ENCODE results near the gene HMGN4. TPM values are rescaled to one million over a fixed set of nuclear protein-coding genes. Genes with fewer than 3 reads are reported as not detected.
A peak's percentile ranks its signal among the peaks of the same experiment; 100 is the strongest.

HMGN4 gene
- total and polyA plus RNA-seq, 9 of the 15 experiments (the other 6 are each of a cell fraction or from before 2014, with no cell fraction given): 35.4 to 134 (median 94.1) TPM

- TF ChIP-seq THRA (IDR thresholded peaks at IDR 0.05) (no peak), MCM3 (IDR thresholded peaks at IDR 0.05) (no peak), ILK (tag; IDR thresholded peaks at IDR 0.05; ENCODE audit: borderline replicate concordance, low read depth) (no peak), PHB (CRISPR knock-in tag; IDR thresholded peaks at IDR 0.05) (no peak), HSF4 (CRISPR knock-in tag; IDR thresholded peaks at IDR 0.05; ENCODE audit: borderline replicate concordance) (no peak), ZNF184 (CRISPR knock-in tag; IDR thresholded peaks at IDR 0.05) (no peak), MAFK (IDR thresholded peaks at IDR 0.05; ENCODE audit: low read length) (no peak), BRF1 (IDR thresholded peaks at IDR 0.05; ENCODE audit: borderline replicate concordance, extremely low read depth, insufficient read length) (no peak), ZNF707 (CRISPR knock-in tag; conservative IDR thresholded peaks at IDR 0.05) (no peak), CTCFL (IDR thresholded peaks at IDR 0.05; ENCODE audit: borderline replicate concordance, insufficient read depth, low read depth, low read length, poor library complexity, severe bottlenecking) (peak; percentile 97), JUNB (CRISPR knock-in tag; conservative IDR thresholded peaks at IDR 0.05) (no peak)
- TF ChIP-seq, protein P1, sequence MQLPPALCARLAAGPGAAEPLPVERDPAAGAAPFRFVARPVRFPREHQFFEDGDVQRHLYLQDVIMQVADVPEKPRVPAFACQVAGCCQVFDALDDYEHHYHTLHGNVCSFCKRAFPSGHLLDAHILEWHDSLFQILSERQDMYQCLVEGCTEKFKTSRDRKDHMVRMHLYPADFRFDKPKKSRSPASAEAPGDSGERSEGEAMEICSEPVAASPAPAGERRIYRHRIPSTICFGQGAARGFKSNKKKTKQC (CRISPR knock-in tag; IDR thresholded peaks at IDR 0.05): peak; percentile 98
- TF ChIP-seq, protein P2, sequence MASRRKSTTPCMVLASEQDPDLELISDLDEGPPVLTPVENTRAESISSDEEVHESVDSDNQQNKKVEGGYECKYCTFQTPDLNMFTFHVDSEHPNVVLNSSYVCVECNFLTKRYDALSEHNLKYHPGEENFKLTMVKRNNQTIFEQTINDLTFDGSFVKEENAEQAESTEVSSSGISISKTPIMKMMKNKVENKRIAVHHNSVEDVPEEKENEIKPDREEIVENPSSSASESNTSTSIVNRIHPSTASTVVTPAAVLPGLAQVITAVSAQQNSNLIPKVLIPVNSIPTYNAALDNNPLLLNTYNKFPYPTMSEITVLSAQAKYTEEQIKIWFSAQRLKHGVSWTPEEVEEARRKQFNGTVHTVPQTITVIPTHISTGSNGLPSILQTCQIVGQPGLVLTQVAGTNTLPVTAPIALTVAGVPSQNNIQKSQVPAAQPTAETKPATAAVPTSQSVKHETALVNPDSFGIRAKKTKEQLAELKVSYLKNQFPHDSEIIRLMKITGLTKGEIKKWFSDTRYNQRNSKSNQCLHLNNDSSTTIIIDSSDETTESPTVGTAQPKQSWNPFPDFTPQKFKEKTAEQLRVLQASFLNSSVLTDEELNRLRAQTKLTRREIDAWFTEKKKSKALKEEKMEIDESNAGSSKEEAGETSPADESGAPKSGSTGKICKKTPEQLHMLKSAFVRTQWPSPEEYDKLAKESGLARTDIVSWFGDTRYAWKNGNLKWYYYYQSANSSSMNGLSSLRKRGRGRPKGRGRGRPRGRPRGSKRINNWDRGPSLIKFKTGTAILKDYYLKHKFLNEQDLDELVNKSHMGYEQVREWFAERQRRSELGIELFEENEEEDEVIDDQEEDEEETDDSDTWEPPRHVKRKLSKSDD (conservative IDR thresholded peaks at IDR 0.05; ENCODE audit: low read length): no peak
- TF ChIP-seq, protein P3, sequence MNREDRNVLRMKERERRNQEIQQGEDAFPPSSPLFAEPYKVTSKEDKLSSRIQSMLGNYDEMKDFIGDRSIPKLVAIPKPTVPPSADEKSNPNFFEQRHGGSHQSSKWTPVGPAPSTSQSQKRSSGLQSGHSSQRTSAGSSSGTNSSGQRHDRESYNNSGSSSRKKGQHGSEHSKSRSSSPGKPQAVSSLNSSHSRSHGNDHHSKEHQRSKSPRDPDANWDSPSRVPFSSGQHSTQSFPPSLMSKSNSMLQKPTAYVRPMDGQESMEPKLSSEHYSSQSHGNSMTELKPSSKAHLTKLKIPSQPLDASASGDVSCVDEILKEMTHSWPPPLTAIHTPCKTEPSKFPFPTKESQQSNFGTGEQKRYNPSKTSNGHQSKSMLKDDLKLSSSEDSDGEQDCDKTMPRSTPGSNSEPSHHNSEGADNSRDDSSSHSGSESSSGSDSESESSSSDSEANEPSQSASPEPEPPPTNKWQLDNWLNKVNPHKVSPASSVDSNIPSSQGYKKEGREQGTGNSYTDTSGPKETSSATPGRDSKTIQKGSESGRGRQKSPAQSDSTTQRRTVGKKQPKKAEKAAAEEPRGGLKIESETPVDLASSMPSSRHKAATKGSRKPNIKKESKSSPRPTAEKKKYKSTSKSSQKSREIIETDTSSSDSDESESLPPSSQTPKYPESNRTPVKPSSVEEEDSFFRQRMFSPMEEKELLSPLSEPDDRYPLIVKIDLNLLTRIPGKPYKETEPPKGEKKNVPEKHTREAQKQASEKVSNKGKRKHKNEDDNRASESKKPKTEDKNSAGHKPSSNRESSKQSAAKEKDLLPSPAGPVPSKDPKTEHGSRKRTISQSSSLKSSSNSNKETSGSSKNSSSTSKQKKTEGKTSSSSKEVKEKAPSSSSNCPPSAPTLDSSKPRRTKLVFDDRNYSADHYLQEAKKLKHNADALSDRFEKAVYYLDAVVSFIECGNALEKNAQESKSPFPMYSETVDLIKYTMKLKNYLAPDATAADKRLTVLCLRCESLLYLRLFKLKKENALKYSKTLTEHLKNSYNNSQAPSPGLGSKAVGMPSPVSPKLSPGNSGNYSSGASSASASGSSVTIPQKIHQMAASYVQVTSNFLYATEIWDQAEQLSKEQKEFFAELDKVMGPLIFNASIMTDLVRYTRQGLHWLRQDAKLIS (CRISPR knock-in tag; IDR thresholded peaks at IDR 0.05): peak; percentile 99
- TF ChIP-seq, protein P4, sequence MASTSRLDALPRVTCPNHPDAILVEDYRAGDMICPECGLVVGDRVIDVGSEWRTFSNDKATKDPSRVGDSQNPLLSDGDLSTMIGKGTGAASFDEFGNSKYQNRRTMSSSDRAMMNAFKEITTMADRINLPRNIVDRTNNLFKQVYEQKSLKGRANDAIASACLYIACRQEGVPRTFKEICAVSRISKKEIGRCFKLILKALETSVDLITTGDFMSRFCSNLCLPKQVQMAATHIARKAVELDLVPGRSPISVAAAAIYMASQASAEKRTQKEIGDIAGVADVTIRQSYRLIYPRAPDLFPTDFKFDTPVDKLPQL (IDR thresholded peaks at IDR 0.05; ENCODE audit: extremely low read depth, insufficient read length): no peak
Measured at GRCh38 chr6:26521600-26522391, 16.4 kb upstream of the HMGN4 start (continued).

Data from K562 (cell line).